Measurements from ENCODE around the gene COG3.

GRCh38 chr13:45500492-45501174, 35.9 kb downstream of the COG3 start:
- TF ChIP-seq, protein P1, sequence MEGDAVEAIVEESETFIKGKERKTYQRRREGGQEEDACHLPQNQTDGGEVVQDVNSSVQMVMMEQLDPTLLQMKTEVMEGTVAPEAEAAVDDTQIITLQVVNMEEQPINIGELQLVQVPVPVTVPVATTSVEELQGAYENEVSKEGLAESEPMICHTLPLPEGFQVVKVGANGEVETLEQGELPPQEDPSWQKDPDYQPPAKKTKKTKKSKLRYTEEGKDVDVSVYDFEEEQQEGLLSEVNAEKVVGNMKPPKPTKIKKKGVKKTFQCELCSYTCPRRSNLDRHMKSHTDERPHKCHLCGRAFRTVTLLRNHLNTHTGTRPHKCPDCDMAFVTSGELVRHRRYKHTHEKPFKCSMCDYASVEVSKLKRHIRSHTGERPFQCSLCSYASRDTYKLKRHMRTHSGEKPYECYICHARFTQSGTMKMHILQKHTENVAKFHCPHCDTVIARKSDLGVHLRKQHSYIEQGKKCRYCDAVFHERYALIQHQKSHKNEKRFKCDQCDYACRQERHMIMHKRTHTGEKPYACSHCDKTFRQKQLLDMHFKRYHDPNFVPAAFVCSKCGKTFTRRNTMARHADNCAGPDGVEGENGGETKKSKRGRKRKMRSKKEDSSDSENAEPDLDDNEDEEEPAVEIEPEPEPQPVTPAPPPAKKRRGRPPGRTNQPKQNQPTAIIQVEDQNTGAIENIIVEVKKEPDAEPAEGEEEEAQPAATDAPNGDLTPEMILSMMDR (conservative IDR thresholded peaks at IDR 0.05; ENCODE audit: low read depth, low read length), result no peak
- no peak for TF ChIP-seq EZH2 (IDR thresholded peaks at IDR 0.05; ENCODE audit: borderline replicate concordance, low read depth, low read length, poor library complexity, severe bottlenecking)
